Tibial artery (tissue), 4 donors: ENCODE measurements around the gene TMEFF1.

Experiments used
- DNase-seq, 2 donors: peaks; one replicate each; pipeline ENCODE4 v3.0.0-alpha.2; 2019
- H3K27ac ChIP-seq, 2 donors: fragments of 200-600 bp; sonication (generic) in 1 of 2; 1 replicate in 1 of 2; 2 replicates in 1 of 2; pipeline ENCODE4 v1.5.1; 2018 to 2019; ENCODE audit warnings: mild to moderate bottlenecking in 1 of 2
- H3K27me3 ChIP-seq, 2 donors: fragments of 200-600 bp; sonication (generic) in 1 of 2; one replicate each; pipeline versions ENCODE4 v1.5.1 to v1.6.0; 2016 to 2019
- H3K36me3 ChIP-seq, 3 donors: fragments of 200-600 bp; sonication (generic) in 2 of 3; one replicate each; pipeline ENCODE4 v1.5.1; 2016 to 2019; ENCODE audit warnings: mild to moderate bottlenecking in 2 of 3
- H3K4me1 ChIP-seq, 4 donors: fragments of 200-600 bp; sonication (generic) in 2 of 4; 1 replicate in 3 of 4; 2 replicates in 1 of 4; pipeline ENCODE4 v1.5.1; 2016 to 2019
- H3K4me3 ChIP-seq, 2 donors: fragments of 200-600 bp; sonication (generic) in 1 of 2; 1 replicate in 1 of 2; 2 replicates in 1 of 2; pipeline ENCODE4 v1.5.1; 2018 to 2019; ENCODE audit warnings: mild to moderate bottlenecking in 2 of 2
- H3K9me3 ChIP-seq, 3 donors: fragments of 200-600 bp; sonication (generic) in 1 of 3; one replicate each; pipeline ENCODE4 v1.5.1; 2016 to 2019
- CTCF ChIP-seq, 2 experiments: fragments of 200-600 bp in 1 of 2; fragments of 450-650 bp in 1 of 2; IDR thresholded peaks; one replicate each; pipeline ENCODE4 v1.5.1; 2017 to 2019; ENCODE audit warnings: antibody characterized with exemption in 2 of 2, mild to moderate bottlenecking in 1 of 2, moderate library complexity in 1 of 2
- intact Hi-C: fragments of 100-400 bp; cut with DNase I; formaldehyde crosslinking; loops from one replicate; pipeline ENCODE4 v1.15.0; 2023; ENCODE audit warnings: low total_unique reads

TMEFF1 gene

GRCh38 chr9:100626949-100627348 is 154.0 kb downstream of the TMEFF1 start:
- no peak overlapping the region for H3K27ac ChIP-seq
- H3K36me3 ChIP-seq = no peaks in the 10 kb centered on the region
- H3K4me3 ChIP-seq = no peak overlapping the region
- no peaks in the 10 kb centered on the region for H3K4me1 ChIP-seq
- no peak for DNase-seq
- intact Hi-C loops = no loop called here
- TF ChIP-seq CTCF (IDR thresholded peaks at IDR 0.05) = no peak
- H3K9me3 ChIP-seq = no peaks in the 10 kb centered on the region
- H3K27me3 ChIP-seq = no peaks in the 10 kb centered on the region
